GM19351 (cell line): ENCODE measurements around the gene POLE2.
"Not testable (repeated sequence)": the region's sequence is repeated elsewhere in the genome, so short reads cannot be mapped to it uniquely, and the experiment has no call there.

Experiments
- ATAC-seq: cut with Tn5 transposase; IDR thresholded peaks from one replicate; pipeline ENCODE4 v1.9.1; 2021; ENCODE audit warnings: mild to moderate bottlenecking, moderate library complexity; ENCODE audit not compliant: unreplicated experiment

POLE2 gene

GRCh38 chr14:49659526-49660455 lies 28.2 kb downstream of the POLE2 start:
- no peak for ATAC-seq

GRCh38 chr14:49657500-49657899 lies 30.5 kb downstream of the POLE2 start:
- not testable (repeated sequence) for ATAC-seq

- no peak for ATAC-seq
Measured at GRCh38 chr14:49654511-49654910, 33.5 kb downstream of the POLE2 start.

GRCh38 chr14:49653508-49653907 lies 34.5 kb downstream of the POLE2 start:
- no peak for ATAC-seq

- no peak for ATAC-seq
Measured at GRCh38 chr14:49642163-49642562, 45.9 kb downstream of the POLE2 start.

GRCh38 chr14:49641697-49642129 lies 46.3 kb downstream of the POLE2 start:
- ATAC-seq: no peak

- ATAC-seq: no peak
Measured at GRCh38 chr14:49640540-49641417, 47.2 kb downstream of the POLE2 start.

- ATAC-seq: no peak
Measured at GRCh38 chr14:49637534-49638078, 50.4 kb downstream of the POLE2 start.

- ATAC-seq: no peak
Measured at GRCh38 chr14:49636866-49637265, 51.1 kb downstream of the POLE2 start.

GRCh38 chr14:49634547-49635334 lies 53.3 kb downstream of the POLE2 start, which contains the start of gene DNAAF2:
Gene DNAAF2, minus strand, starts transcription at chr14:49635244. Its CDS starts 95 bp downstream, at chr14:49635149.
- ATAC-seq: peak; percentile 29

GRCh38 chr14:49633640-49634546 lies 54.1 kb downstream of the POLE2 start:
- ATAC-seq: peak; percentile 66

- peak; percentile 12 for ATAC-seq
Measured at GRCh38 chr14:49623941-49624839, 63.8 kb downstream of the POLE2 start.

GRCh38 chr14:49623387-49623786 lies 64.6 kb downstream of the POLE2 start:
- ATAC-seq: no peak

GRCh38 chr14:49622022-49622607 lies 65.9 kb downstream of the POLE2 start:
- ATAC-seq: no peak

- ATAC-seq: peak; percentile 22
Measured at GRCh38 chr14:49621114-49621881, 66.7 kb downstream of the POLE2 start.

- ATAC-seq: peak; percentile 89
Measured at GRCh38 chr14:49620182-49621113, 67.6 kb downstream of the POLE2 start, which contains the start of the genes MGAT2 and RPL36AL. Gene MGAT2, plus strand, starts transcription at chr14:49620799. Its CDS starts 470 bp downstream, at chr14:49621269. Gene RPL36AL, minus strand, starts transcription at chr14:49620626. Its CDS starts 1,522 bp downstream, at chr14:49619104.
